GM12878 (cell line): ENCODE results near the gene SKOR2. TPM values are rescaled to one million over a fixed set of nuclear protein-coding genes. Genes with fewer than 3 reads are reported as not detected.

Experiments
- ASH2L ChIP-seq: fragments of 300-600, 200-600 bp; sonication (generic); IDR thresholded peaks from 2 replicates; pipeline ENCODE4 v1.6.1; 2017; ENCODE audit warnings: low read depth, mild to moderate bottlenecking, borderline replicate concordance
- CBFB ChIP-seq: IDR thresholded peaks from 2 replicates; pipeline ENCODE4 v1.6.1; 2016; ENCODE audit warnings: antibody characterized with exemption, low read depth
- CEBPB ChIP-seq, 2 experiments: fragments of 150-350 bp in 1 of 2; IDR thresholded peaks; 2 replicates each; pipeline ENCODE4 v1.6.1; 2012 to 2014; ENCODE audit warnings: low read depth in 2 of 2, low read length in 2 of 2, borderline replicate concordance in 1 of 2, inconsistent platforms in 1 of 2
- CHD4 ChIP-seq: fragments of 200-600 bp; sonication (generic); IDR thresholded peaks from 2 replicates; pipeline ENCODE4 v1.6.1; 2016; ENCODE audit warnings: mild to moderate bottlenecking
- ESRRA ChIP-seq: IDR thresholded peaks from 2 replicates; pipeline ENCODE4 v1.6.1; 2012; ENCODE audit warnings: mild to moderate bottlenecking, low read length, improper control_type of control experiment
- IKZF1 ChIP-seq: fragments of 450-650 bp; conservative IDR thresholded peaks from 2 replicates; pipeline ENCODE4 v1.6.1; 2017; ENCODE audit warnings: antibody characterized with exemption, mild to moderate bottlenecking
- KDM1A ChIP-seq: fragments of 200-600 bp; sonication (generic); IDR thresholded peaks from 2 replicates; pipeline ENCODE4 v1.6.1; 2016; ENCODE audit warnings: borderline replicate concordance
- KLF5 ChIP-seq: fragments of 450-650 bp; IDR thresholded peaks from 2 replicates; pipeline ENCODE4 v1.6.1; 2014; ENCODE audit warnings: mild to moderate bottlenecking; ENCODE audit not compliant: partially characterized antibody
- MYB ChIP-seq: fragments of 150-350 bp; IDR thresholded peaks from 2 replicates; pipeline ENCODE4 v1.6.1; 2014; ENCODE audit warnings: mild to moderate bottlenecking, low read depth, low read length, borderline replicate concordance
- NFYA ChIP-seq: IDR thresholded peaks from 2 replicates; pipeline ENCODE4 v1.6.1; 2011; ENCODE audit warnings: low read depth, mild to moderate bottlenecking, low read length, improper control_type of control experiment, borderline replicate concordance
- NRF1 ChIP-seq: conservative IDR thresholded peaks from 2 replicates; pipeline ENCODE4 v1.6.1; 2011; ENCODE audit warnings: mild to moderate bottlenecking, low read depth, low read length, improper control_type of control experiment
- POLR2AphosphoS2 ChIP-seq: IDR thresholded peaks from 2 replicates; pipeline ENCODE4 v1.6.1; 2011; ENCODE audit warnings: low read depth, mild to moderate bottlenecking, low read length, improper control_type of control experiment, moderate library complexity
- RAD51 ChIP-seq: fragments of 450-650 bp; IDR thresholded peaks from 2 replicates; pipeline ENCODE4 v1.6.1; 2016; ENCODE audit warnings: moderate library complexity, mild to moderate bottlenecking, inconsistent platforms
- RBBP5 ChIP-seq: fragments of 200-600 bp; sonication (generic); conservative IDR thresholded peaks from 2 replicates; pipeline ENCODE4 v1.6.1; 2016
- SIX5 ChIP-seq: IDR thresholded peaks from 2 replicates; pipeline ENCODE4 v1.6.1; 2011; ENCODE audit warnings: mild to moderate bottlenecking, low read depth, low read length, moderate library complexity; ENCODE audit not compliant: severe bottlenecking
- SUZ12 ChIP-seq: fragments of 200-600 bp; sonication (generic); IDR thresholded peaks from one replicate; pipeline ENCODE4 v1.6.1; 2018; ENCODE audit warnings: antibody characterized with exemption, mild to moderate bottlenecking; ENCODE audit not compliant: unreplicated experiment
- TARDBP ChIP-seq: IDR thresholded peaks from 2 replicates; pipeline ENCODE4 v1.6.1; 2016; ENCODE audit warnings: borderline replicate concordance
- TCF12 ChIP-seq: IDR thresholded peaks from 2 replicates; pipeline ENCODE4 v1.6.1; 2011; ENCODE audit warnings: low read depth, mild to moderate bottlenecking, low read length
- YBX1 ChIP-seq: fragments of 450-650 bp; IDR thresholded peaks from 2 replicates; pipeline ENCODE4 v1.6.1; 2016; ENCODE audit warnings: antibody characterized with exemption
- YY1 ChIP-seq: IDR thresholded peaks from 2 replicates; pipeline ENCODE4 v1.6.1; 2011; ENCODE audit warnings: low read depth, mild to moderate bottlenecking, low read length
- polyA plus RNA-seq, 11 experiments: library from polyadenylated mRNA; depleted of rRNA in 4 of 11; unstranded in 6 of 11; stranded (reverse) in 5 of 11; fragments of >200 nt; fragmentation: Nextera tagmentation in 4 of 11; fragmentation: Illumina TruSeq in 1 of 11; extraction: Ambion mirVana in 4 of 11; extraction: Trizol in 1 of 11; gene quantifications; 1 replicate in 1 of 11; 2 replicates in 10 of 11; pipeline versions ENCODE4 v1.2.1 to v1.2.3, GENCODE V29; 2011 to 2016; ENCODE audit warnings: inconsistent platforms in 2 of 11, missing spikeins in 2 of 11, low read depth in 1 of 11
- total RNA-seq, 4 experiments: library from RNA; depleted of rRNA in 3 of 4; stranded (reverse); fragments of >200 nt in 3 of 4; fragmentation: Illumina TruSeq in 1 of 4; extraction: Trizol in 1 of 4; gene quantifications; 2 replicates each; pipeline versions ENCODE4 v1.2.1 to v1.2.3, GENCODE V29; 2013 to 2021
- TF ChIP-seq, protein P1 (sequence below): fragments of 450-650 bp; IDR thresholded peaks from 2 replicates; pipeline ENCODE4 v1.6.1; 2016; ENCODE audit warnings: mild to moderate bottlenecking
- TF ChIP-seq, protein P2 (sequence below): fragments of 450-650 bp; IDR thresholded peaks from 2 replicates; pipeline ENCODE4 v1.6.1; 2018; ENCODE audit warnings: mild to moderate bottlenecking, low read depth, moderate library complexity; ENCODE audit not compliant: partially characterized antibody
- TF ChIP-seq, protein P3 (sequence below): fragments of 450-650 bp; IDR thresholded peaks from 2 replicates; pipeline ENCODE4 v1.6.1; 2016; ENCODE audit warnings: mild to moderate bottlenecking, moderate library complexity, borderline replicate concordance
- TF ChIP-seq, protein P4 (sequence below): fragments of 150-350 bp; IDR thresholded peaks from 2 replicates; pipeline ENCODE4 v1.6.1; 2014; ENCODE audit warnings: mild to moderate bottlenecking, low read depth, low read length

Gene SKOR2
- total and polyA plus RNA-seq, 10 of the 15 experiments (the other 5 are each of a cell fraction or from before 2014, with no cell fraction given): not detected

DNA sequence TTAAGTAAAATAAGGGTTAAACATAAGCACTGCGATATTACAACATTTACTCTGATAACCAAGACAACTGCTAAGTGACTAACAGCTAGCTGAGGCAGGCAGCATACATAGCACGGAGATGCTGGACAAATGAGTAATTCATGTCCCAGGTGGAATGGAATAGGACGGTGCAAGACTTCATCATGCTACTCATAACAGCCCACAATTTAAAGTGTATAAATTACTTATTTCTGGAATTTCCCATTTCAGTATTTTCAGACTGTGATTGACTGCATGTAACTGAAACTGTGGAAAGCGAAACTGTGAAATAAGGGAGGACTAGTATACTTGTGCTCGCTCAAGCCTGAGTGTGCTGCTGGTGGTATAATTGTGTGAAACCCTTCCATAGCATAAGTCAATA, 88.2 kb downstream of the SKOR2 start (continued):
- TF ChIP-seq, protein P1, sequence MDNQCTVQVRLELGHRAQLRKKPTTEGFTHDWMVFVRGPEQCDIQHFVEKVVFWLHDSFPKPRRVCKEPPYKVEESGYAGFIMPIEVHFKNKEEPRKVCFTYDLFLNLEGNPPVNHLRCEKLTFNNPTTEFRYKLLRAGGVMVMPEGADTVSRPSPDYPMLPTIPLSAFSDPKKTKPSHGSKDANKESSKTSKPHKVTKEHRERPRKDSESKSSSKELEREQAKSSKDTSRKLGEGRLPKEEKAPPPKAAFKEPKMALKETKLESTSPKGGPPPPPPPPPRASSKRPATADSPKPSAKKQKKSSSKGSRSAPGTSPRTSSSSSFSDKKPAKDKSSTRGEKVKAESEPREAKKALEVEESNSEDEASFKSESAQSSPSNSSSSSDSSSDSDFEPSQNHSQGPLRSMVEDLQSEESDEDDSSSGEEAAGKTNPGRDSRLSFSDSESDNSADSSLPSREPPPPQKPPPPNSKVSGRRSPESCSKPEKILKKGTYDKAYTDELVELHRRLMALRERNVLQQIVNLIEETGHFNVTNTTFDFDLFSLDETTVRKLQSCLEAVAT: 0 out of 2 replicates have a peak, but pooled peaks have one; percentile 16
- TF ChIP-seq, protein P2, sequence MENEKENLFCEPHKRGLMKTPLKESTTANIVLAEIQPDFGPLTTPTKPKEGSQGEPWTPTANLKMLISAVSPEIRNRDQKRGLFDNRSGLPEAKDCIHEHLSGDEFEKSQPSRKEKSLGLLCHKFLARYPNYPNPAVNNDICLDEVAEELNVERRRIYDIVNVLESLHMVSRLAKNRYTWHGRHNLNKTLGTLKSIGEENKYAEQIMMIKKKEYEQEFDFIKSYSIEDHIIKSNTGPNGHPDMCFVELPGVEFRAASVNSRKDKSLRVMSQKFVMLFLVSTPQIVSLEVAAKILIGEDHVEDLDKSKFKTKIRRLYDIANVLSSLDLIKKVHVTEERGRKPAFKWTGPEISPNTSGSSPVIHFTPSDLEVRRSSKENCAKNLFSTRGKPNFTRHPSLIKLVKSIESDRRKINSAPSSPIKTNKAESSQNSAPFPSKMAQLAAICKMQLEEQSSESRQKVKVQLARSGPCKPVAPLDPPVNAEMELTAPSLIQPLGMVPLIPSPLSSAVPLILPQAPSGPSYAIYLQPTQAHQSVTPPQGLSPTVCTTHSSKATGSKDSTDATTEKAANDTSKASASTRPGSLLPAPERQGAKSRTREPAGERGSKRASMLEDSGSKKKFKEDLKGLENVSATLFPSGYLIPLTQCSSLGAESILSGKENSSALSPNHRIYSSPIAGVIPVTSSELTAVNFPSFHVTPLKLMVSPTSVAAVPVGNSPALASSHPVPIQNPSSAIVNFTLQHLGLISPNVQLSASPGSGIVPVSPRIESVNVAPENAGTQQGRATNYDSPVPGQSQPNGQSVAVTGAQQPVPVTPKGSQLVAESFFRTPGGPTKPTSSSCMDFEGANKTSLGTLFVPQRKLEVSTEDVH: no peak
- TF ChIP-seq KLF5 (no peak), SIX5 (no peak), ASH2L (no peak), YBX1 (no peak), MYB (no peak), SUZ12 (no peak), CBFB (no peak), TARDBP (no peak), IKZF1 (peak; percentile 81), KDM1A (no peak), CEBPB (IDR thresholded peaks at IDR 0.05; ENCODE audit: borderline replicate concordance in 1 of 2, low read depth in 2 of 2, low read length in 2 of 2) (no peak), RBBP5 (no peak), YY1 (no peak), TCF12 (no peak), ESRRA (no peak), NFYA (no peak), POLR2AphosphoS2 (no peak), CHD4 (no peak), RAD51 (no peak), NRF1 (no peak)
- TF ChIP-seq, protein P3, sequence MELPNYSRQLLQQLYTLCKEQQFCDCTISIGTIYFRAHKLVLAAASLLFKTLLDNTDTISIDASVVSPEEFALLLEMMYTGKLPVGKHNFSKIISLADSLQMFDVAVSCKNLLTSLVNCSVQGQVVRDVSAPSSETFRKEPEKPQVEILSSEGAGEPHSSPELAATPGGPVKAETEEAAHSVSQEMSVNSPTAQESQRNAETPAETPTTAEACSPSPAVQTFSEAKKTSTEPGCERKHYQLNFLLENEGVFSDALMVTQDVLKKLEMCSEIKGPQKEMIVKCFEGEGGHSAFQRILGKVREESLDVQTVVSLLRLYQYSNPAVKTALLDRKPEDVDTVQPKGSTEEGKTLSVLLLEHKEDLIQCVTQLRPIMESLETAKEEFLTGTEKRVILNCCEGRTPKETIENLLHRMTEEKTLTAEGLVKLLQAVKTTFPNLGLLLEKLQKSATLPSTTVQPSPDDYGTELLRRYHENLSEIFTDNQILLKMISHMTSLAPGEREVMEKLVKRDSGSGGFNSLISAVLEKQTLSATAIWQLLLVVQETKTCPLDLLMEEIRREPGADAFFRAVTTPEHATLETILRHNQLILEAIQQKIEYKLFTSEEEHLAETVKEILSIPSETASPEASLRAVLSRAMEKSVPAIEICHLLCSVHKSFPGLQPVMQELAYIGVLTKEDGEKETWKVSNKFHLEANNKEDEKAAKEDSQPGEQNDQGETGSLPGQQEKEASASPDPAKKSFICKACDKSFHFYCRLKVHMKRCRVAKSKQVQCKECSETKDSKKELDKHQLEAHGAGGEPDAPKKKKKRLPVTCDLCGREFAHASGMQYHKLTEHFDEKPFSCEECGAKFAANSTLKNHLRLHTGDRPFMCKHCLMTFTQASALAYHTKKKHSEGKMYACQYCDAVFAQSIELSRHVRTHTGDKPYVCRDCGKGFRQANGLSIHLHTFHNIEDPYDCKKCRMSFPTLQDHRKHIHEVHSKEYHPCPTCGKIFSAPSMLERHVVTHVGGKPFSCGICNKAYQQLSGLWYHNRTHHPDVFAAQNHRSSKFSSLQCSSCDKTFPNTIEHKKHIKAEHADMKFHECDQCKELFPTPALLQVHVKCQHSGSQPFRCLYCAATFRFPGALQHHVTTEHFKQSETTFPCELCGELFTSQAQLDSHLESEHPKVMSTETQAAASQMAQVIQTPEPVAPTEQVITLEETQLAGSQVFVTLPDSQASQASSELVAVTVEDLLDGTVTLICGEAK: no peak
- TF ChIP-seq, protein P4, sequence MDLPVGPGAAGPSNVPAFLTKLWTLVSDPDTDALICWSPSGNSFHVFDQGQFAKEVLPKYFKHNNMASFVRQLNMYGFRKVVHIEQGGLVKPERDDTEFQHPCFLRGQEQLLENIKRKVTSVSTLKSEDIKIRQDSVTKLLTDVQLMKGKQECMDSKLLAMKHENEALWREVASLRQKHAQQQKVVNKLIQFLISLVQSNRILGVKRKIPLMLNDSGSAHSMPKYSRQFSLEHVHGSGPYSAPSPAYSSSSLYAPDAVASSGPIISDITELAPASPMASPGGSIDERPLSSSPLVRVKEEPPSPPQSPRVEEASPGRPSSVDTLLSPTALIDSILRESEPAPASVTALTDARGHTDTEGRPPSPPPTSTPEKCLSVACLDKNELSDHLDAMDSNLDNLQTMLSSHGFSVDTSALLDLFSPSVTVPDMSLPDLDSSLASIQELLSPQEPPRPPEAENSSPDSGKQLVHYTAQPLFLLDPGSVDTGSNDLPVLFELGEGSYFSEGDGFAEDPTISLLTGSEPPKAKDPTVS: no peak
